ENCODE results near the gene TOMM40L.

GRCh38 chr1:161228032-161228431 lies 2.2 kb downstream of the TOMM40L start:
- TF ChIP-seq CTCF (conservative IDR thresholded peaks at IDR 0.05): no peak
- no peak for TF ChIP-seq EZH2 (IDR thresholded peaks at IDR 0.05; ENCODE audit: low read depth)
